ENCODE data around the gene SCD.
"Not testable (repeated sequence)": the region's sequence is repeated elsewhere in the genome, so short reads cannot be mapped to it uniquely, and the experiment has no call there.

SCD gene

GRCh38 chr10:100362570-100363496 is 15.8 kb downstream of the SCD start:
- DNase-seq (ENCODE audit: low read depth in 2 of 2), result no peak

DNA sequence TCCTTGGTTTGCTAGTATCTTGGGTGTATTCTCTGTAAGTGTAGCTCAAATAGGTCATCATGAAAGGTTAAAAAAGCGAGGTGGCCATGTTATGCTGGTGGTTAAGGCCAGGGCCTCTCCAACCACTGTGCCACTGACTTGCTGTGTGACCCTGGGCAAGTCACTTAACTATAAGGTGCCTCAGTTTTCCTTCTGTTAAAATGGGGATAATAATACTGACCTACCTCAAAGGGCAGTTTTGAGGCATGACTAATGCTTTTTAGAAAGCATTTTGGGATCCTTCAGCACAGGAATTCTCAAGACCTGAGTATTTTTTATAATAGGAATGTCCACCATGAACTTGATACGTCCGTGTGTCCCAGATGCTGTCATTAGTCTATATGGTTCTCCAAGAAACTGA is 17.1 kb downstream of the SCD start:
- DNase-seq (ENCODE audit: low read depth in 2 of 2), result no peak

GRCh38 chr10:100364735-100365391 is 17.8 kb downstream of the SCD start:
- no peak for DNase-seq (ENCODE audit: low read depth in 2 of 2)

DNA sequence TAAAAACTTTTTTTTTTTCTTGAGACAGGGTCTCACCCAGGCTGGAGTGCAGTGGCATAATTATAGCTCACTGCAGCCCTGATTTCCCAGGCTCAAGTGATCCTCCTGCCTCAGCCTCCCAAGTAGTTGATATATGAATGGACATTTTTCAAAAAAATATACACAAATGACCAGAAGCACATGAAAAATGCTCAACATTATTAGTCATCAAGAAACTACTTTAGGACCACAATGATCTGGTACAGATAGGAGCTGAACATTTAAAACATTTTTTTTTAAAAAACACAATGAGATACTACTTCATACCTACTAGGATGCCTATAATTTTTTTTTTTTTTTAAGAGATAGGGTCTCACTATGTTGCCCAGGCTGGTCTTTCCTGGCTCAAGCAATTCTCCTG is 21.7 kb downstream of the SCD start:
- no peak for DNase-seq (ENCODE audit: low read depth in 2 of 2)

DNA sequence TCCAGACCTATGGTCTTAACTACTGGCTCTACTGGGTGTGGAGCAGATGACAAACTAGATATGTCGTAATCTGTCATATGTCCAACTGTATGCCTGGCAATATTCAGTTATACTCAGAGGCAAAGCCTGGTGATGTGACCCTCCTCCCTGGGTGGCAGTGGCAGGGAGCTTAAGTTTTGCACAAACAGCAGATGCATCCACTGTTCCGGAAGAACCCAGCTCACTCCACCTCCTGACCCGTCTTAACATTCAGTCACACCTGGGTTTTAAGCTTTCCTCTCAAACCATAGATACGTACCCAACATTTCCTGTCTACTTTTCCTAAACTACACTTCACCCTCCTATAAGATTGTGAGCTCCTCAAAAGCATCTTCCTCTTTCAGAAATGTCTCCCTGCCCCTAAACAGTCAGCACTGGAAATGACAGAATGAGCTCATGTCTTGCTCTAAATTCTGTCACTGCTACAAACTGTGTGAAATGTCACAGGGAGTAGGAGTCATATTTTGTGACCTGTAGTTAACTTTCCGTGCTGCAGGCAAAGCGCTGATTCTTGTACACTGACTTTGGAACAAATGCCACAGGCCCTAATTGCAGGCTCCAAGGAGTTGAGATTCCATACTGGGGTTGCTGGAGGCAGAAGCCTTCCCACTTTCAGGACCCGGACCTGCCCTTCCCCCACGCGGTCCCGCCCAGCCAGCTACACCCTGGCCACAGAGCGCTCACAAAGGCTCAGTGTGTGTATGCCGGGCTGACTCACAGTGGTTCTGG is 23.9 kb downstream of the SCD start:
- peak in 1 of 2 donors; percentile 14 for DNase-seq (ENCODE audit: low read depth in 2 of 2)

DNA sequence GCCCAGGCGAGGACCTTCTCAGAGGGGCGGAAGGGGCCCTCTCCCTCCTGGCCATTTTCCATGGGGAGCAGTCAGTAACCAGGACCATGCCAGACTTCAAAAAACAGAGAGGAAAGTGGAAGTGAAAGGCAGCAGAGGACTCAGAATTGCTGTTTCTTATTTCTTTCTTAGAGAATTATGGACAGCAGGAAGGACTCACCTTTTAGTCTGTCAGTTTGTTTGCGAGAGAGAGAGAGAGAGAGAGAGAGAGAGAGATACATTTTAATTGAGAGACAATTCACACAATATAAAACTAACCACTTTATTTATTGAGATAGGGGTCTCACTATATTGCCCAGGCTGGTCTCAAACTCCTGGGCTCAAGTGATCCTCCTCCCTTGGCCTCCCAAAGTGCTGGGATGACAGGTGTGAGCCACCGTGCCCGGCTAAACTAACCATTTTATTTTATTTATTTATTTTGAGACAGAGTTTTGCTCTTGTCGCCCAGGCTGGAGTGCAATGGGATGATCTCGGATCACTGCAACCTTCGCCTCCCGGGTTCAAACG is 24.5 kb downstream of the SCD start:
- no peak for DNase-seq (ENCODE audit: low read depth in 2 of 2)

GRCh38 chr10:100372415-100373297 is 25.6 kb downstream of the SCD start:
- no peak for DNase-seq (ENCODE audit: low read depth in 2 of 2)

DNA sequence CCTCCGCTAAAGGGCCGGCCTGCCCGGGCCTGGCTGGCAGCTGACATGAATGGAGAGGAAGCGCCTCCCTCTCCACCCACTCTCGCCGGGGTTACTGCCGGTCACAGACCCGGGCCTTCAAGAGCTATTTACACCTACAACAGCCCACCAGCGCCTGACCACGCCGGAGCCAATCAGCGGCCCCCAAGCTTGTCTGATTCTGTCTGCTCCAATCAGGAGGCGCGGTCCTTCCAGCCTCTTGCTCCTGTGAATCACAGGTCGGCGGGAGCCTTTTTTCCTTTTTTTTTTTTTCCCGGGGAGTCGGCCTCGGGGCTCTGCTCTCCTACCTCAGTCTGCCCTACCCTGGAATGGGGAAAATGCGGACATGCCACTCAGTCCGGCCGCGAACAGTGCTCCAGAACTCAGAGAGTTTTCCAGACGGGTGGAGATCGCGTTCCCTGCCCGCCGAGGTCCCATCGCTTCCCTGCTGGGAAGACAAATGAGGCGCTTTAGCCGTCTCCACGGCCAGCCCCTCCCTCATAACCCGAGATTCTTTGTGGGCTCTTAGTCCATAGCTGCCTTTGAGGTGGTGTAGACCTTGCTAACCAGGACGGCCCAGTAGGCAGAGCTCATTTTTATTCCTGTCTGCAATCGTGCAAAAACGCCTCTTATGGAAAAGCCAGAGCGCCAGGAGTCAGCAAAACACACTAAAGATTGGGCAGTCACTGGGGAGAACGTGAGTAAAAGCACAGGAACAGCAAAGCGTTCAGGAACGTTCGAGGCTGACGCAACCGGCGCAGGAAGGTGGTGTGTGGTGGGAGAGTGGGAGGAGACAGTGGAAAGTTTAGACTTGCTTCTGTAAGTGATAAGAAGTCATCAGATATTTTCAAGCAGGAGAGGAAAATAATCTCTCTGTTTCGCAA is 26.5 kb downstream of the SCD start:
- peak; percentile 79 for DNase-seq (ENCODE audit: low read depth in 2 of 2)

DNA sequence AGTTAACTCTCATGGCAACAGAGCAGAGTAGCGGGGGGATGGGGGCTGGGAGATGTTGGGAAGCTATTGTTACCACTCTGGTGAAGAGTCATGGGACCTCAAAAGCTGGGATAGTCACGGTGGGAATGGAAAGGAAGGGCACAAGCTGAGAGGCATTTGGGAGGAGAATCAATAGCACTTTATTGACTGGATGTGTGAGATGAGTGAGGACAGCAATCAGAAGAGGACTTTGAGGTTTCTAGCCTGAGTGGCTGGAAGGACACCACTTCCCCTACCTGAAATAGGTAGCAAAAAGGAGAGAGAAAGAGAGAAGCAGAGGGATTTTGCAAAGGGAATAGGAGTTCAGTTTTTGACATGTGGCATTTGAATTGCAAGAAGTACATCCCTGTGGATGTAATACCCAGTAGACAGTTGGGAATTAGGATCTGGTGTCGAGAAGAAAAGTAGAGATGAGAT is 27.2 kb downstream of the SCD start:
- DNase-seq (ENCODE audit: low read depth in 2 of 2), result no peak

DNA sequence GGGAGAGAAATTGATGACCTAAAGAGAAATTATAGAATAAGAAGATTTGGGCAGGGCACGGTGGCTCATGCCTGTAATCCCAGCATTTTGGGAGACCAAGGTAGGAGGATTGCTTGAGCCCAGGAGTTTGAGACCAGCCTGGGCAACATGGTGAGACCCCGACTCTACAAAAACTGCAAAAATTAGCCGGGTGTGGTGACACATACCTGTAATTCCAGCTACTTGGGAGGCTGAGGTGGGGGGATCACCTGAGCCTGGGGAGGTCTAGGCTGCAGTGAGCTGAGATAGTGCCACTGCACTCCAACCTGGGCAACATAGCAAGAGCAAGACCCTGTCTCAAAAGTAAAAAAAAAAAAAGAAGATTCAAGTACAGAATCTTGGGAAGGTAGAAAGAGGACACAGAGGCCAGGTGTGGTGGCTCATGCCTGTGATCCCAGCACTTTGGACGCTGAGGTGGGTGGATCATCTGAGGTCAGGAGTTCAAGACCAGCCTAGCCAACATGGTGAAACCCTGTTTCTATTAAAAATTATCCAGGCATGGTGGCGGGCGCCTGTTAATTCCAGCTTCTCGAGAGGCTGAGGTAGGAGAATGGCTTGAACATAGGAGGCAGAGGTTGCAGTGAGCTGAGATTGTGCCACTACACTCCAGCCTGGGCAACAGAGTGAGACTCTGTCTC is 27.8 kb downstream of the SCD start:
- DNase-seq (ENCODE audit: low read depth in 2 of 2), result not testable (repeated sequence)

GRCh38 chr10:100376656-100377055 is 29.6 kb downstream of the SCD start:
- DNase-seq (ENCODE audit: low read depth in 2 of 2), result not testable (repeated sequence)

DNA sequence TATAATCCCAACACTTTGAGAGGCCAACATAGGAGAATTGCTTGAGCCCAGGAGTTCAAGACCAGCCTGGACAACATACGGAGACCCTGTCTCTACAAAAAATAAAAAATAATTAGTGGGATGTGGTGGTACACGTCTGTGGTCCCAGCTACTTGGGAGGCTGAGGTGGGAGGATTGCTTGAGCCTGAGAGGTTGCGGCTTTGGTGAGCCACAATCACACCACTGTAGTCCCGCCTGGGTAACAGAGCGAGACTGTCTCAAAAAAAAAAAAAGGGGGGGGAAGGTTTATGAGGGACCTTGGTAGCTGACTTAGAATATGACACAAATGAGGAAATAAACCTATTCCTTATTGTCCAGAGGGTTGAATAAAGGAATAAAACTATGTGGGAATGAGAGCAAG is 30.8 kb downstream of the SCD start:
- DNase-seq (ENCODE audit: low read depth in 2 of 2), result no peak

DNA sequence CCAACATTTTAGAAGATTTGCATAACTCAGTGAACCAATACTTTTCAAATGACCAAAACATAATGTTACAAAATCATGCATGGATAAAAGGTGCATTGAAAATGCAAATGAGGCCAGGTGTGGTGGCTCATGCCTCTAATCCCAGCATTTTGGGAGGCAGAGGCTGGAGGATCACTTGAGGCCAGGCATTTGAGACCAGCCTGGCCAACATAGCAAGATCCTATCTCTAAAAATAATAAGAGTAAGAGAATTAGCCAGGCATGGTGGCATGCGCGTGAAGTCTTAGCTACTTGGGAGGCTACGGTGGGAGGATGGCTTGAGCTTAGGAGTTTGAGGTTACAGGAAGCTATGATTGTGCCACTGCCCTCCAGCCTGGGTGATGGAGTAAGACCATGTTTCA is 33.4 kb downstream of the SCD start:
- DNase-seq (ENCODE audit: low read depth in 2 of 2), result no peak

DNA sequence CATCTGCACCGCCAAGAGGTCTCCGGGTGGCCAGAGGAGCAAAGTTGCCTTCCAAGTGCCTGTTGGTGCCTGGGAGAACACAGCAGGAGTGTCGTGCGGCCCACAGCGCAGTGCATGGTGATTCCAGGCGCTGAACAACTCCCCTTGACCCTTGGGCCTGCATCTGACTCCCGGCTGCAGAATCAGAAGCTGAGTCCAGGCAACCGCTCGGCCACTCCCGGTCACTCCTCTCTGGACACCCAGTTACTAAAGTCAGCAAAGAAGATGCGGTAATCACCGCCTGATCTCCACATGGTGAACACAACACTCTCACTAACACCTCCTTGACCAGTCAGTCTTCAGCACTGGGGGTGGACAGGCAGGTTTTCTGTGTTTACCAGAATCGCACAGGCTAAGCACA is 35.5 kb downstream of the SCD start:
- DNase-seq (ENCODE audit: low read depth in 2 of 2), result no peak

DNA sequence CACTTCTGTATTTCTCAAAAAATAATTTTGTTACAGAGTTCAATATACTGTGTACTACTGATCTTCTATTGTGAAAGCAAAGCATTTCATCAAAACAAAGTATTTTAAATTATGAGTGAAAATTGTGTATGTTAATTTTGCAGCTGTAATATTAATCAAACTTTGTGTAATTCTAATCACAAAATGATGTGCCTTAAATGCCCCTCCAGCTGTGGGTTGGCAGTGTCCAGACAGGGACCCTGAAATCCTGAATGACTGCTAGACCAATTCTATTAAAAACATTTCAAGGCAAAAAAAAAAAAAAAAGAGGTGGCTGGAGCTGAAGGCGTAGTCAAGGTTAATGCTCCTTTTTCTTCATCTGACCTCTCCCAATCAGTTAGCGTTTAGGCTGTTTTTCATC is 36.2 kb downstream of the SCD start:
- DNase-seq (ENCODE audit: low read depth in 2 of 2), result no peak

DNA sequence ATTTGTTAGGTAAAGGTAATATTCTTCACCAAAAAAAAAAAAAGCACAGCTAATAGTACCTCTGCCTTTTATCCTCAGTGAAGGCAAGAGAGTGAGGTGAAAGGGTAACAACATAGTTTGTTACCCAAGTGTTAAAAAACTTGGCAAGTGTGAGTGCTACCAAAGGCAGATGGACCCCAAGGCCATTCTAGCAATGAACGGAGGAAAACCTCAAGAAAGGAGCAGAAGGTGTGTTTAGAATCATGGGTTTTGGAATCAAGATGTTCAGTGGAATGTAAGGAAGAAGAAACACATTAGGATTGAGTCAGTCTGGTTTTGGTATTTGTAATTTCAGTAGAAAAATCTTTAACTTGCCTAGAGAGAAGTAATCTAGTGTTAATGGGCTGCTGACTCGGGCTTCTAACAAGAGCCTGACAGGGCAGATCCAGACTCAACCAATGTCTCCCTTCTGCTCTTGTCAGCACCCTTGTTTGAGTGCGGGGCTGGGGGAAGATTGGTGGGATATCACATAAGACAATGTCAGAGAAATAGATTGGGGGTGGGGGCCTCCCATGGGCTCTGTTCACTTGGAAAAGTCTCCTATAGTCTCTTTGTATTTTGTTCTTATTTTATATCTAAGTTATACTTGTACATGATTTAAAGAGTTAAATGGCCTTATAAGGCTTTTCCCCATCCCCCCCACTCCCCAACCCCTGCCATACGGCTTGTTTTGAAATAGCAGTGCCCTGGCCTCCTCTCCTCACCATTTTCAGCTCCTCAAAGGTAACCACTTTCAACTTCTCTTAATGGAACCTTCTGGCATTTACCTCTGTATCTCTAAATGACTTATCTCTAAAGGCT is 44.4 kb downstream of the SCD start:
- DNase-seq (ENCODE audit: low read depth in 2 of 2), result no peak

DNA sequence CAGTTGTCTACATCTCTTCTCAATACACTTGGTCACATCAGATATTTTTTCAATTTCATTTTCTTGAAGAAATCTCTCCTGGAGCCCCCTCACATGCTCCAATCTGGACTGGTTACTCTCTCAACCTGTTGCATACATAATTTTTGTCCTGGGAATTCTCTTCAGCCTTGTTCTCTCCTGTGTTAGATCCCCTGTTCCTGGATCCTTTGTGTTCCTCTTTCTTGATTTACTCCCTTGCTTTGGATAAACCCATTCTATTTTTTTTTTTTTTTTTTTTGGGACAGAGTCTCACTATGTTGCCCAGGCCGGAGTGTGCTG is 45.6 kb downstream of the SCD start:
- DNase-seq (ENCODE audit: low read depth in 2 of 2), result no peak

DNA sequence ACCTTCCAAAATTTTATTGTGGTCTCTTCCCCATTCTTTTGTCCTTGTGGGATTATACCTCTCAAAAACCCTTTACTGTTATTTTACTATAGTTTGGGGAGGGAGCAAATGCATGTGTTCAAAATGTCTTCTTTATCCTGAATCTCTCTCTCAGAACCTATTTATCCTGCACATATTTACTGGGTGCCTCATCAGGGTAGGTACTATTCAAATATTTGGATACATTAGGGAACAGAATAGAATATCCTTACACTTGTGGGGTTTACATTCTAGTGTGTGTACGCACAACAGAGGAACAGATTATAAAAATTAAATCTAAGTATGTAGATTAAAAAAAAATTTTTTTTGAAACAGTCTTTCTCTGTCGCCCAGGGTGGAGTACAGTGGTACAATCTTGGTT is 48.6 kb downstream of the SCD start:
- no peak for DNase-seq (ENCODE audit: low read depth in 2 of 2)

DNA sequence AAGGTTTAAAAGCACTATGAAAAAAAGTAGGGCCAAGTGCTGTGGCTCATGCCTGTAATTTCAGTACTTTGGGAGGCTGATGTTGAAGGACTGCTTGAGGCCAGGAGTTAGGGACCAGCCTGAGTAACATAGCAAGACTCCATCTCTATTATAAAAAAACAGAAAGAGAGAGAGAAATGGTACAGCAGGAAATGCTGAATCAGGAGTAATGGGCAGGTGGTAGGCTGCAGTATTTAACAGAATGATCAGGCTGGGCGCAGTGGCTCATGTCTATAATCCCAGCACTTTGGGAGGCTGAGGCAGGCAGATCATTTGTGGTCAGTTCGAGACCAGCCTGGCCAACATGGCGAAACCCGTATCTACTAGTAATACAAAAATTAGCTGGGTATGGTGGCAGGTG is 49.6 kb downstream of the SCD start:
- DNase-seq (ENCODE audit: low read depth in 2 of 2), result no peak

All from stimulated activated CD8-positive, alpha-beta memory T cell treated with anti-CD3 and anti-CD28 coated beads, Interleukin-15, amount 100 ng/mL, for 4 hours (primary cell).